Prostate gland (tissue), 2 donors: ENCODE results near the gene ADAM17. TPM values are rescaled to one million over a fixed set of nuclear protein-coding genes. Genes with fewer than 3 reads are reported as not detected.

Experiments
- DNase-seq: peaks from one replicate; pipeline ENCODE4 v3.0.0-alpha.2; 2019; ENCODE audit warnings: low spot score
- H3K27ac ChIP-seq, 2 donors: fragments of 200-600 bp; sonication (generic); 2 replicates each; pipeline ENCODE4 v1.5.1; 2017 to 2019
- H3K27me3 ChIP-seq: fragments of 200-600 bp; sonication (generic); replicated peaks from 2 replicates; pipeline ENCODE4 v1.5.1; 2019; ENCODE audit not compliant: insufficient read depth
- H3K36me3 ChIP-seq, 2 donors: fragments of 200-600 bp; sonication (generic); 1 replicate in 1 of 2; 2 replicates in 1 of 2; pipeline versions ENCODE4 v1.5.1 to v1.8.1; 2017 to 2019
- H3K4me1 ChIP-seq: fragments of 200-600 bp; sonication (generic); replicated peaks from 2 replicates; pipeline ENCODE4 v1.5.1; 2019
- H3K4me3 ChIP-seq, 2 donors: fragments of 200-600 bp; sonication (generic); 2 replicates each; pipeline ENCODE4 v1.5.1; 2017 to 2019
- H3K9me3 ChIP-seq: fragments of 200-600 bp; sonication (generic); 2 replicates; pipeline ENCODE4 v1.5.1; 2017
- CTCF ChIP-seq, 4 experiments: fragments of 200-600 bp in 2 of 4; fragments of 450-650 bp in 2 of 4; sonication (generic) in 2 of 4; IDR thresholded peaks; 1 replicate in 3 of 4; 2 replicates in 1 of 4; pipeline ENCODE4 v1.5.1; 2016 to 2019; ENCODE audit warnings: antibody characterized with exemption in 4 of 4, mild to moderate bottlenecking in 2 of 4, moderate library complexity in 2 of 4
- POLR2A ChIP-seq: fragments of 450-650 bp; IDR thresholded peaks from one replicate; pipeline ENCODE4 v1.6.1; 2016; ENCODE audit warnings: antibody characterized with exemption, mild to moderate bottlenecking
- POLR2AphosphoS5 ChIP-seq: sonication (generic); formaldehyde crosslinking; IDR thresholded peaks from one replicate; pipeline ENCODE4 v1.6.1; 2017; ENCODE audit warnings: antibody characterized with exemption
- WGBS: methylation state at CpG from one replicate; pipeline ENCODE4 v1.1.5; 2018; 5-methylcytosine and 5-hydroxymethylcytosine counted together
- intact Hi-C: fragments of 100-400 bp; cut with DNase I; formaldehyde crosslinking; loops from one replicate; pipeline ENCODE4 v1.14.2; 2022
- total RNA-seq, 2 donors: library from RNA; depleted of rRNA; stranded (reverse); fragments of >200 nt; gene quantifications; one replicate each; pipeline ENCODE4 v1.1.0, GENCODE V29; 2016

The ADAM17 gene
- total RNA-seq, 2 donors from 2014 or later: 15.8 to 40.0 TPM

- H3K4me1 ChIP-seq: no peaks in the 10 kb centered on the region
- H3K9me3 ChIP-seq: no peaks in the 10 kb centered on the region
- WGBS: 84% methylated on average over 4 of the region's 4 CpGs
- H3K36me3 ChIP-seq: no peaks in the 10 kb centered on the region
- intact Hi-C loops: no loop called here
- H3K4me3 ChIP-seq: no peak overlapping the region
- TF ChIP-seq CTCF (IDR thresholded peaks at IDR 0.05) (no peak), POLR2A (no peak)
- H3K27ac ChIP-seq: no peak overlapping the region
- H3K27me3 ChIP-seq: no peaks in the 10 kb centered on the region
- no peak for DNase-seq
These were observed 14.8 kb upstream of the ADAM17 start for GRCh38 chr2:9570182-9571060.

DNA sequence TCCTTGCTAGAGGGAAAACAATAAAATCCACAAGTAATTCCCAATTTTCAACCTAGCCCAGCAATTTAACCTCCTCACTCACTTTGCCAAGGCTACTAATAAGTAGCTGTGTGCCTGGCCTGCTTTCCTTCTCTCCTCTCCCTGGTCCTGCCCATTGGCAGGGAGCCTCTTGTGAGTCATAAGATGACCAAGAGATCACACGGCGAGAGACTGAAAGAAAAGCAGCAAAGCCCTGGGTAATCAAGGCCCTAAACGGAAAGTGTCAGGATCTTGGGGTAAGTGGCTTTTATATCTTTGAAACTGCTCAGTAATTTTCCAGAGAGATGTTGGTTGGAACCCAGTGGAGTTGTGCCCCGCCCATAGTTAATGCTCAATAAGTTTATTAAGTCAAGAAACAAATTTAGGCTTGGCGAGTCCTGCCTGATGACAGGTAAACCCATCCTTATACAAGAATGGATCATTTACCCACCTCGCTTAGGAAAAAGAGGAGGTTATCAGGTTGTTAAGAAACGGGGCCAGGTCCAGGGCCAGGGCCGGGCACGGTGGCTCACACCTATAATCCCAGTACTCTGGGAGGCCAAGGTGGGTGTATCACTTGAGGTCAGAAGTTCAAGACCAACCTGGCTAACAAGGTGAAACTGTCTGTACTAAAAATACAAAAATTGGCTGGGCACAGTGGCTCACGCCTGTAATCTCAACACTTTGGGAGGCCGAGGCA lies 10.0 kb upstream of the ADAM17 start:
- intact Hi-C loops: no loop called here

GRCh38 chr2:9560628-9561027 lies 5.0 kb upstream of the ADAM17 start:
- TF ChIP-seq CTCF (IDR thresholded peaks at IDR 0.05) (no peak), POLR2AphosphoS5 (no peak), POLR2A (no peak)
- 87% methylated on average over 2 of the region's 2 CpGs for WGBS

More for the DNA sequence above, 10.0 kb upstream of the ADAM17 start:
- Histone ChIP-seq H3K27ac (peak overlapping the region; percentile 57 to 74), H3K36me3 (no peaks in the 10 kb centered on the region), H3K4me1 (no peaks in the 10 kb centered on the region), H3K4me3 (no peak overlapping the region), H3K9me3 (no peaks in the 10 kb centered on the region), H3K27me3 (no peaks in the 10 kb centered on the region)
- 74% methylated on average over 11 of the region's 11 CpGs for WGBS
- DNase-seq: peak; percentile 54
- TF ChIP-seq CTCF (IDR thresholded peaks at IDR 0.05) (no peak), POLR2A (peak; percentile 39), POLR2AphosphoS5 (peak; percentile 78)

GRCh38 chr2:9558948-9559381 lies 3.3 kb upstream of the ADAM17 start:
- Histone ChIP-seq H3K9me3 (no peaks in the 10 kb centered on the region), H3K27ac (no peak overlapping the region), H3K36me3 (no peaks in the 10 kb centered on the region), H3K4me1 (no peaks in the 10 kb centered on the region), H3K27me3 (no peaks in the 10 kb centered on the region), H3K4me3 (no peak overlapping the region)
- intact Hi-C loops: loop anchor here (5.0 kb wide), 2 partner anchors 73 to 87 kb away; partner anchors contain the start of genes IAH1 and YWHAQ
- TF ChIP-seq CTCF (IDR thresholded peaks at IDR 0.05) (no peak), POLR2AphosphoS5 (no peak), POLR2A (no peak)
- DNase-seq: no peak
- 80% methylated on average over 1 of the region's 1 CpG for WGBS

More at GRCh38 chr2:9560628-9561027, 5.0 kb upstream of the ADAM17 start:
- Histone ChIP-seq H3K27me3 (no peaks in the 10 kb centered on the region), H3K4me1 (no peaks in the 10 kb centered on the region), H3K36me3 (no peaks in the 10 kb centered on the region), H3K9me3 (no peaks in the 10 kb centered on the region), H3K4me3 (no peak overlapping the region), H3K27ac (no peak overlapping the region)
- intact Hi-C loops: no loop called here
- DNase-seq: no peak
